Astrocyte of the cerebellum (primary cell): Measurements from ENCODE around the gene LSM11.
"Not testable (repeated sequence)": the region's sequence is repeated elsewhere in the genome, so short reads cannot be mapped to it uniquely, and the experiment has no call there.

Experiments
- DNase-seq: peaks from one replicate; pipeline ENCODE4 v3.0.0-alpha.2; 2011; ENCODE audit warnings: low read depth
- H3K4me3 ChIP-seq: 2 replicates; pipeline ENCODE4 v1.5.1; 2011; ENCODE audit warnings: mild to moderate bottlenecking, low read depth, low read length, moderate library complexity
- in situ Hi-C: cut with HindIII; loops from 2 replicates; pipeline ENCODE4 v1.10.0; 2017; ENCODE audit warnings: low sequenced_read_pairs
- TF ChIP-seq, protein P1 (sequence below): IDR thresholded peaks from 2 replicates; pipeline ENCODE4 v1.5.1; 2012; ENCODE audit warnings: low read length, low read depth, moderate library complexity, mild to moderate bottlenecking; ENCODE audit errors: missing control alignments

The LSM11 gene

GRCh38 chr5:157743163-157744050 lies at the start of gene LSM11:
TSS of gene LSM11 (plus strand) at chr5:157743712. CDS start at chr5:157743751, 39 bp downstream.
- peak; percentile 59 for DNase-seq
- TF ChIP-seq, protein P1, sequence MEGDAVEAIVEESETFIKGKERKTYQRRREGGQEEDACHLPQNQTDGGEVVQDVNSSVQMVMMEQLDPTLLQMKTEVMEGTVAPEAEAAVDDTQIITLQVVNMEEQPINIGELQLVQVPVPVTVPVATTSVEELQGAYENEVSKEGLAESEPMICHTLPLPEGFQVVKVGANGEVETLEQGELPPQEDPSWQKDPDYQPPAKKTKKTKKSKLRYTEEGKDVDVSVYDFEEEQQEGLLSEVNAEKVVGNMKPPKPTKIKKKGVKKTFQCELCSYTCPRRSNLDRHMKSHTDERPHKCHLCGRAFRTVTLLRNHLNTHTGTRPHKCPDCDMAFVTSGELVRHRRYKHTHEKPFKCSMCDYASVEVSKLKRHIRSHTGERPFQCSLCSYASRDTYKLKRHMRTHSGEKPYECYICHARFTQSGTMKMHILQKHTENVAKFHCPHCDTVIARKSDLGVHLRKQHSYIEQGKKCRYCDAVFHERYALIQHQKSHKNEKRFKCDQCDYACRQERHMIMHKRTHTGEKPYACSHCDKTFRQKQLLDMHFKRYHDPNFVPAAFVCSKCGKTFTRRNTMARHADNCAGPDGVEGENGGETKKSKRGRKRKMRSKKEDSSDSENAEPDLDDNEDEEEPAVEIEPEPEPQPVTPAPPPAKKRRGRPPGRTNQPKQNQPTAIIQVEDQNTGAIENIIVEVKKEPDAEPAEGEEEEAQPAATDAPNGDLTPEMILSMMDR, result peak; percentile 100
- peak within 1 kb of the TSS; percentile 65 for H3K4me3 ChIP-seq
- in situ Hi-C loops, result no loop called here

GRCh38 chr5:157693816-157694215 lies 49.7 kb upstream of the LSM11 start:
- DNase-seq, in situ Hi-C loops, H3K4me3 ChIP-seq: not testable (repeated sequence)

DNA sequence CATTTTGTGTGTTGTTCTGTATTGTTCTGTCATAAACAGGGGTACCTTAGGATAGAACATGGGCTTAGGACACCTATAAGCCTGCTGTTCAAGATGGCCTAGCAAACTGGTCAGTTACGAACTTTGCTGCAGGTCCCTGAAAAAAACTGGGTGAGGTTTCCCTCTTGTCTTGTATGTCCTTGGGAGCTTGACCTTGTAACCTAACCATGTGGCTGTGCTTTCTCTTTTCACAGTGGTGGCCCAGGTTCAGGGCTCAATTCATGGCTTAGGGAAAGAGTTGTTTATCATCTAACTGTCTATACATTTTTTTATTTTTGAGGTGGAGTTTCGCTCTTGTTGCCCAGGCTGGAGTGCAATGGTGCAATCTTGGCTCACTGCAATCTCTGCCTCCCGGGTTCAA lies 47.4 kb upstream of the LSM11 start:
- H3K4me3 ChIP-seq, in situ Hi-C loops, DNase-seq: not testable (repeated sequence)

GRCh38 chr5:157698674-157699073 lies 44.8 kb upstream of the LSM11 start:
- DNase-seq, H3K4me3 ChIP-seq, in situ Hi-C loops: not testable (repeated sequence)

DNA sequence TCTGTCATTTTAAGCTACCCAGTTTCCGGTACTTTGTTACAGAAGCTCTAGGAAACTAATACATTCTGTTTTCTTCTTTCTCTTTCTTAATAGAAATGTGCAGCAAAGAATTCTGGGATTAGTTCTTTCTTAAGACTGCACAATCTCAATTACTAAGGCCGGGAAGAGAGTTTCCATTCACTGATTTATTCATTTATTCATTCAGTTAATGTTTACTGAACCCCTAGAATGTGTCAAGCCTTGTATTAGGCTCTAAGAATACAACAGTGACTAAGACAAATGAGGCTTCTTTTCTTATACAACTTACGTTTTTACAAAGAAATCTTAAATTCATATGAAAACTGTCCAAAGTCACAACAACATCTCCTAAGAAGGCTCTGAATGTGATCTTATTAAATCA lies 39.8 kb upstream of the LSM11 start:
- in situ Hi-C loops, result no loop called here

GRCh38 chr5:157708866-157709265 lies 34.6 kb upstream of the LSM11 start:
- peak; percentile 44 for DNase-seq
- no peak overlapping the region for H3K4me3 ChIP-seq
- in situ Hi-C loops, result no loop called here
- TF ChIP-seq, protein P1, result no peak

More for the DNA sequence above, 39.8 kb upstream of the LSM11 start:
- no peak for DNase-seq
- TF ChIP-seq, protein P1, result no peak
- H3K4me3 ChIP-seq, result no peak overlapping the region

DNA sequence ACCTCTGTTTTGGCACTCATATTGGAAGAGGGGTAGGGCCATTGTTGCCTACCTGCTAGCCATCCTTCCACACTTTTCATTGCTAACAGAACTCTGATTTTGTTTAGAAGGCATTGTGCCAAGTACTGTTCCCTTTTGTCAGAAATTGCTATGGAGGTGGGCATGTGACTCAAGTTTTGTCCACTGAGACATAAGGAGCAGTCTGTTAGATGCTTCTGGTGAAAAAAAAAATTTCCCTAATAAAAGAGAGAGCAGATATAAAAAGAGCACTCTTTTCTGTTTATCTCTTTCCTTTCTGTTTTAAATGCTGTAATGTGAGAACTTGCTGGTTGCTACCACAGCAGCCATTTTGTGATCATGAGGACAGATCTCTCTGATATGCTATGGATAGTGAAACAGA lies 34.2 kb upstream of the LSM11 start:
- H3K4me3 ChIP-seq, result no peak overlapping the region
- in situ Hi-C loops, result no loop called here
- TF ChIP-seq, protein P1, result no peak
- DNase-seq, result no peak

DNA sequence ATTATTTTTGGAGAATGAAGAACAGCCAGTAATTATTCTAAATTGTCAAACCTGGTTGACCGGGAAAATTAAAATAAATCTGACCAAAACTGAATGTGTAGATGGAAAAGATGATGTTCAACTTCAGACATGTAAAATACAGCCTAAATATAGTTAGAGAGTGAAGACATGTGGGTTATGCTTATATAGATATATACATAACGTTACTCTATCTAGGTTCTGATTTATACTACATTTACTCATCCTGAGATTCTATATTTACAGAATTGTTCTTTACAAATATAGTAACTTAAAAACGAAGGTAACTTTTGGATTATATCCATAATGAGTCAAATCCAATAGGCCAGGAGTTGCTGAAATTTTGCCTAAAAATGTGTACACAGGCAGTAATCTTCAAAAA lies 33.1 kb upstream of the LSM11 start:
- in situ Hi-C loops, result no loop called here
- DNase-seq, result no peak
- H3K4me3 ChIP-seq, result no peak overlapping the region
- TF ChIP-seq, protein P1, result no peak
